NCI-H226 (cell line): Measurements from ENCODE around the gene ASB1.

Experiments
- DNase-seq: peaks from one replicate; pipeline ENCODE4 v3.0.0-alpha.2; 2015

The ASB1 gene

GRCh38 chr2:238498188-238498587, 71.5 kb downstream of the ASB1 start:
- no peak for DNase-seq

GRCh38 chr2:238498691-238499295, 72.1 kb downstream of the ASB1 start:
- no peak for DNase-seq

- no peak for DNase-seq
These were observed 73.2 kb downstream of the ASB1 start for GRCh38 chr2:238499731-238500580.

DNA sequence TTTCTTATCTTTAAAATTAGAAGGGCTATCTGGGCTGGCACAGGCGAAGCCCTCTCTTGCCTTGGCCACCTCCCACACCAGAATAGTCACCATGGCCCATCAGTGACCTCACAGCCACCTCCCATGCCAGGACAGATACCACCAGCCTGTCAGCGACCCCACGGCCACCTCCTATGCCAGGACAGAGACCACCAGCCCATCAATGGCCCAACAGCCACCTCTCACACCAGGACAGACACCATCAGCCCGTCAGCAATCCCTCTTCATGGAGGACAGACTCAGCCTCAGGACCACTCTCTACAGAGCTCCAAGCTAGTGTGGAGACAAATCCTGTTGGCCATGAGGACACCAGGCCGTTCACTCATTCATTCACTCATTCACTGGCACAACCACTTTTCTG, 74.6 kb downstream of the ASB1 start:
- DNase-seq, result no peak
